IMR-90 (cell line): Measurements from ENCODE around the gene TWIST2. TPM values are rescaled to one million over a fixed set of nuclear protein-coding genes. Genes with fewer than 3 reads are reported as not detected.

Experiments
- ATAC-seq: fragments of 200-7000 bp; cut with Tn5 transposase; 2 replicates; pipeline ENCODE4 v1.9.1; 2020; ENCODE audit warnings: low read depth, mild to moderate bottlenecking, moderate library complexity
- BruUV-seq: library from RNA; stranded (reverse); fragments of 400-500 nt; replicated peaks from 2 replicates; lab custom pipeline; 2021; lab: Mats Ljungman, UMichigan
- CTCF ChIA-PET: fragments of 300-600 bp; formaldehyde crosslinking; extraction: SDS; loops from one replicate; lab custom pipeline; 2021; ENCODE audit warnings: antibody characterized with exemption; lab: Yijun Ruan, JAX
- POLR2A ChIA-PET: fragments of 300-600 bp; sonication (Branson Sonifier 250); formaldehyde crosslinking; loops from one replicate; lab custom pipeline; 2022; ENCODE audit warnings: antibody characterized with exemption; ENCODE audit not compliant: unreplicated experiment; lab: Charles Lee
- DNase-seq: peaks from one replicate; pipeline ENCODE4 v3.0.0; 2013
- H2AFZ ChIP-seq: replicated peaks from 2 replicates; pipeline ENCODE3; 2013; ENCODE audit warnings: low read length, mild to moderate bottlenecking; ENCODE audit not compliant: poor library complexity
- H2AK5ac ChIP-seq: 2 replicates; pipeline ENCODE4 v1.6.1; 2013; ENCODE audit warnings: low read depth, low read length, inconsistent platforms
- H2AK9ac ChIP-seq: replicated peaks from 2 replicates; pipeline ENCODE3; 2013; ENCODE audit warnings: mild to moderate bottlenecking, low read depth, low read length, moderate library complexity; ENCODE audit not compliant: poor library complexity
- H2BK120ac ChIP-seq: 2 replicates; pipeline ENCODE4 v1.6.1; 2013; ENCODE audit warnings: low read depth, low read length, inconsistent platforms
- H2BK15ac ChIP-seq: 3 replicates; pipeline ENCODE4 v1.6.1; 2013; ENCODE audit warnings: low read depth, low read length, inconsistent platforms
- H2BK20ac ChIP-seq: 2 replicates; pipeline ENCODE4 v1.6.1; 2013; ENCODE audit warnings: low read depth, mild to moderate bottlenecking, inconsistent platforms, low read length, moderate library complexity
- H2BK5ac ChIP-seq: 2 replicates; pipeline ENCODE4 v1.6.1; 2013; ENCODE audit warnings: mild to moderate bottlenecking, low read depth, low read length, inconsistent platforms; ENCODE audit not compliant: poor library complexity, severe bottlenecking
- H3K14ac ChIP-seq: replicated peaks from 2 replicates; pipeline ENCODE4 v1.6.1; 2013; ENCODE audit warnings: low read depth, low read length, inconsistent platforms
- H3K18ac ChIP-seq: 2 replicates; pipeline ENCODE4 v1.6.1; 2013; ENCODE audit warnings: low read depth, low read length, control low read depth
- H3K23ac ChIP-seq: 2 replicates; pipeline ENCODE4 v1.6.1; 2013; ENCODE audit warnings: low read depth, low read length, inconsistent platforms
- H3K27ac ChIP-seq: 2 replicates; pipeline ENCODE4 v1.5.1; 2013; ENCODE audit warnings: mild to moderate bottlenecking, control low read depth, low read length; ENCODE audit not compliant: insufficient read depth
- H3K27me3 ChIP-seq: 2 replicates; pipeline ENCODE4 v1.6.1; 2013; ENCODE audit warnings: low read length; ENCODE audit not compliant: control insufficient read depth, insufficient read depth
- H3K36me3 ChIP-seq: 2 replicates; pipeline ENCODE4 v1.6.1; 2013; ENCODE audit warnings: low read length, mixed read lengths; ENCODE audit not compliant: control insufficient read depth, insufficient read depth
- H3K4ac ChIP-seq: 2 replicates; pipeline ENCODE4 v1.6.1; 2013; ENCODE audit warnings: low read depth, low read length, inconsistent platforms
- H3K4me1 ChIP-seq: 2 replicates; pipeline ENCODE4 v1.6.1; 2013; ENCODE audit warnings: low read length, mixed read lengths; ENCODE audit not compliant: control insufficient read depth, insufficient read depth
- H3K4me2 ChIP-seq: 2 replicates; pipeline ENCODE4 v1.6.1; 2013; ENCODE audit warnings: low read depth, mild to moderate bottlenecking, control low read depth, low read length, moderate library complexity
- H3K4me3 ChIP-seq: 2 replicates; pipeline ENCODE4 v1.5.1; 2013; ENCODE audit warnings: low read depth, mild to moderate bottlenecking, control low read depth, low read length, moderate library complexity; ENCODE audit not compliant: insufficient read depth
- H3K56ac ChIP-seq: 2 replicates; pipeline ENCODE4 v1.6.1; 2013; ENCODE audit warnings: low read length, inconsistent platforms; ENCODE audit not compliant: insufficient read depth; ENCODE audit errors: extremely low read depth
- H3K79me1 ChIP-seq, 2 experiments: 2 replicates each; pipeline ENCODE4 v1.6.1; 2013; ENCODE audit warnings: low read length in 2 of 2, inconsistent platforms in 1 of 2, low read depth in 1 of 2
- H3K9ac ChIP-seq: 2 replicates; pipeline ENCODE4 v1.6.1; 2013; ENCODE audit warnings: low read depth, low read length, control low read depth
- H3K9me1 ChIP-seq: 2 replicates; pipeline ENCODE4 v1.6.1; 2013; ENCODE audit warnings: low read length, inconsistent platforms; ENCODE audit not compliant: insufficient read depth
- H3K9me3 ChIP-seq: 2 replicates; pipeline ENCODE4 v1.6.1; 2013; ENCODE audit warnings: low read length; ENCODE audit not compliant: control insufficient read depth, insufficient read depth
- H4K20me1 ChIP-seq: 2 replicates; pipeline ENCODE4 v1.6.1; 2013; ENCODE audit warnings: low read length, inconsistent platforms; ENCODE audit not compliant: insufficient read depth
- H4K5ac ChIP-seq: 2 replicates; pipeline ENCODE4 v1.6.1; 2013; ENCODE audit warnings: mild to moderate bottlenecking, low read depth, low read length, control low read depth
- H4K8ac ChIP-seq, 2 experiments: 2 replicates each; pipeline ENCODE4 v1.6.1; 2013; ENCODE audit warnings: low read depth in 2 of 2, low read length in 2 of 2, control low read depth in 1 of 2, inconsistent platforms in 1 of 2
- H4K91ac ChIP-seq: 2 replicates; pipeline ENCODE4 v1.6.1; 2013; ENCODE audit warnings: low read depth, low read length, inconsistent platforms; ENCODE audit not compliant: insufficient read depth
- BHLHE40 ChIP-seq: fragments of 150-350 bp; IDR thresholded peaks from 2 replicates; pipeline ENCODE4 v1.6.1; 2016; ENCODE audit warnings: mild to moderate bottlenecking, low read depth, low read length
- MAFK ChIP-seq: IDR thresholded peaks from 2 replicates; pipeline ENCODE4 v1.6.1; 2012; ENCODE audit warnings: low read depth, low read length, improper control_type of control experiment
- MAZ ChIP-seq: IDR thresholded peaks from 2 replicates; pipeline ENCODE4 v1.6.1; 2012; ENCODE audit warnings: low read depth, mild to moderate bottlenecking, low read length, improper control_type of control experiment, moderate library complexity, borderline replicate concordance
- POLR2A ChIP-seq: IDR thresholded peaks from 2 replicates; pipeline ENCODE4 v1.6.1; 2012; ENCODE audit warnings: mild to moderate bottlenecking, low read depth, low read length
- SMC3 ChIP-seq: fragments of 150-350 bp; IDR thresholded peaks from 2 replicates; pipeline ENCODE4 v1.6.1; 2016; ENCODE audit warnings: low read depth, mild to moderate bottlenecking, antibody characterized with exemption, low read length, moderate library complexity
- WGBS, 2 experiments: methylation state at CpG; one replicate each; pipeline versions ENCODE4 v1.1.5 to v1.1.7; 2013; ENCODE audit warnings: missing lambda C conversion rate in 2 of 2; ENCODE audit not compliant: insufficient read length in 1 of 2; ENCODE audit errors: extremely low coverage in 2 of 2; 5-methylcytosine and 5-hydroxymethylcytosine counted together
- dilution Hi-C: fragments of 300-500 bp; cut with HindIII; formaldehyde crosslinking; loops from one replicate; pipeline ENCODE4 v1.14.3; 2018; ENCODE audit warnings: low sequenced_read_pairs; ENCODE audit not compliant: unreplicated experiment
- in situ Hi-C: fragments of 300-500 bp; cut with MboI; formaldehyde crosslinking; loops from 3 replicates; pipeline ENCODE4 v1.14.3; 2019; ENCODE audit warnings: low sequenced_read_pairs, inconsistent platforms, mixed read lengths
- intact Hi-C: fragments of 100-400 bp; cut with micrococcal nuclease; formaldehyde crosslinking; loops from 2 replicates; pipeline ENCODE4 v1.10.0; 2022
- polyA plus RNA-seq, 3 experiments: library from polyadenylated mRNA; depleted of rRNA; stranded (reverse); fragments of >200 nt; gene quantifications; 2 replicates each; pipeline ENCODE4 v1.2.3, GENCODE V29; 2012; ENCODE audit warnings: low replicate concordance in 1 of 3
- total RNA-seq: library from RNA; depleted of rRNA; stranded (reverse); fragments of >200 nt; gene quantifications from 2 replicates; pipeline ENCODE4 v1.2.3, GENCODE V29; 2012
- TF ChIP-seq, protein P1 (sequence below): fragments of 150-350 bp; IDR thresholded peaks from 2 replicates; pipeline ENCODE4 v1.6.1; 2016; ENCODE audit warnings: low read depth, mild to moderate bottlenecking, low read length, moderate library complexity, borderline replicate concordance
- TF ChIP-seq, protein P2 (sequence below): conservative IDR thresholded peaks from 2 replicates; pipeline ENCODE4 v1.5.1; 2012; ENCODE audit warnings: mild to moderate bottlenecking, low read depth, low read length, improper control_type of control experiment

TWIST2 gene
- total and polyA plus RNA-seq, 2 of the 4 experiments (the other 2 are of a cell fraction), result 9.3 to 33.6 TPM

DNA sequence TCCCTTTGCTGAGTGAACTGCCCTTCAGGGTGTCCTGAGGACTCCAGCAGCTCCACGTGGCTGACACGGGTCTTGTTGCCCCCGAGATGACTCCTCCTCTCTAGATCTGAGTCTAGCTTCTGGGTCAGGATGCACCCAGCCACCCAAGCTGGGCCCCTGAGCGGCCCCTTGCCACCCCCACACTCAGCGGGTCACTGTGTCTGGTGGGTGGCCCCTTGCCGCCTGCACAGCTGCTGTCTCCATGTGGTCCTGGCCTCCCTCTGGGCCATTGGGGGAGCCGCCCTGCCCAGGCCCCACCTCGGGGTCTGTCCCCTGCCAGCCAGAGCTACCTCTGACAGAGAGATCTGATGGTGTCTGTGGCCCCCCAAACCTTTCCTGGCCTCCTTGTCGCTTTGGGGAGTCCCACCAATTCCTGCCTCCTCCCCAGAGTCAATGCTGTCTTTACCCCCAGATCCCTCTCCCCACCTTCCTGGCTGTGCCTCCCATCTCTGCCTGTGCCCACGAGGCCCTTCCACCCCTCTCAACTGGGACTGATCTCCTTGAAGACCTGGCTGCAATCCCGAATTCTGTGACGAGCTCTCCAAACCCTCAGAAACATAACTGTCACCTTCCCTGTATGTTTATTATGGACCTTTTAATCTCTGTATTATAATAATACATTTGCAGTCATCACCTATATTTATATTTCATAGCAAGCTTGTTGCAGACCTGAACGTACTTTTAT is 46.5 kb downstream of the TWIST2 start (continued):
- no peak for TF ChIP-seq MAZ

DNA sequence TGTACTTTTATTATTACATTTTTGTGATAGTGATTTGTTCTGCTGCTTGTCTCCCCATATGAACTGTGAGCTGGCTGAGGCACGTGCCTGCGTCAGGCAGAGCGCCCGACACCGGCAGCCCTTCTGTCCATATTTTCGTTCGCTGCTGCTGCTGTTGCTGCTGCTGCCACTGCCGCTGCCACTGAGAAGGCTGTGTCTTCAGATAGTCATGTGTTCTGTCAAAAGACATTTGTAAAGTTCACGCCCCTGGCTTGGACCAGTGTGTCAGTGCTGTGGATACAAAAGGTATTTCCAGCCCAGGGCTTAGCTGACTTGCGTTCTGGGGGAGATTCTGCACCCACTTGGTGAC is 47.0 kb downstream of the TWIST2 start:
- ATAC-seq (no peak), DNase-seq (no peak)
- Histone ChIP-seq H2BK15ac (no peak overlapping the region), H3K9me3 (no peaks in the 10 kb centered on the region), H2AFZ (no peak overlapping the region), H2AK9ac (peak overlapping the region; percentile 90), H3K79me1 (peaks cover 8 to 80% of the 10 kb centered on the region in 2 experiments; a peak in 3 of 4 replicates), H2BK120ac (no peak overlapping the region), H3K36me3 (peaks cover 12% of the 10 kb centered on the region; the same call in 1 of the 2 replicates), H3K4me2 (no peak overlapping the region), H2BK20ac (no peak overlapping the region), H3K4me3 (no peak overlapping the region), H3K14ac (peak overlapping the region; percentile 23; the same call in 1 of the 2 replicates), H3K4ac (0 out of 2 replicates have a peak overlapping the region, but pooled peaks have one; percentile 72), H3K4me1 (peaks cover 26% of the 10 kb centered on the region), H3K23ac (no peak overlapping the region), H4K8ac (no peak overlapping the region), H3K9me1 (peaks cover 15% of the 10 kb centered on the region; the same call in 1 of the 2 replicates), H3K27ac (no peak overlapping the region), H3K9ac (no peak overlapping the region), H3K18ac (no peak overlapping the region), H2AK5ac (0 out of 2 replicates have a peak overlapping the region, but pooled peaks have one; percentile 39), H4K5ac (no peak overlapping the region), H4K20me1 (peaks cover 28% of the 10 kb centered on the region), H2BK5ac (no peak overlapping the region), H3K56ac (no peak overlapping the region), H3K27me3 (no peaks in the 10 kb centered on the region), H4K91ac (no peak overlapping the region)
- intact Hi-C loops, result loop anchor here (5.0 kb wide), 1 partner anchor 48 kb away; the partner anchor contains the start of gene TWIST2
- TF ChIP-seq, protein P1, sequence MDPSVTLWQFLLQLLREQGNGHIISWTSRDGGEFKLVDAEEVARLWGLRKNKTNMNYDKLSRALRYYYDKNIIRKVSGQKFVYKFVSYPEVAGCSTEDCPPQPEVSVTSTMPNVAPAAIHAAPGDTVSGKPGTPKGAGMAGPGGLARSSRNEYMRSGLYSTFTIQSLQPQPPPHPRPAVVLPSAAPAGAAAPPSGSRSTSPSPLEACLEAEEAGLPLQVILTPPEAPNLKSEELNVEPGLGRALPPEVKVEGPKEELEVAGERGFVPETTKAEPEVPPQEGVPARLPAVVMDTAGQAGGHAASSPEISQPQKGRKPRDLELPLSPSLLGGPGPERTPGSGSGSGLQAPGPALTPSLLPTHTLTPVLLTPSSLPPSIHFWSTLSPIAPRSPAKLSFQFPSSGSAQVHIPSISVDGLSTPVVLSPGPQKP, result no peak
- TF ChIP-seq MAZ (no peak), SMC3 (no peak), POLR2A (no peak), MAFK (no peak), BHLHE40 (peak; percentile 61)
- TF ChIP-seq, protein P2, sequence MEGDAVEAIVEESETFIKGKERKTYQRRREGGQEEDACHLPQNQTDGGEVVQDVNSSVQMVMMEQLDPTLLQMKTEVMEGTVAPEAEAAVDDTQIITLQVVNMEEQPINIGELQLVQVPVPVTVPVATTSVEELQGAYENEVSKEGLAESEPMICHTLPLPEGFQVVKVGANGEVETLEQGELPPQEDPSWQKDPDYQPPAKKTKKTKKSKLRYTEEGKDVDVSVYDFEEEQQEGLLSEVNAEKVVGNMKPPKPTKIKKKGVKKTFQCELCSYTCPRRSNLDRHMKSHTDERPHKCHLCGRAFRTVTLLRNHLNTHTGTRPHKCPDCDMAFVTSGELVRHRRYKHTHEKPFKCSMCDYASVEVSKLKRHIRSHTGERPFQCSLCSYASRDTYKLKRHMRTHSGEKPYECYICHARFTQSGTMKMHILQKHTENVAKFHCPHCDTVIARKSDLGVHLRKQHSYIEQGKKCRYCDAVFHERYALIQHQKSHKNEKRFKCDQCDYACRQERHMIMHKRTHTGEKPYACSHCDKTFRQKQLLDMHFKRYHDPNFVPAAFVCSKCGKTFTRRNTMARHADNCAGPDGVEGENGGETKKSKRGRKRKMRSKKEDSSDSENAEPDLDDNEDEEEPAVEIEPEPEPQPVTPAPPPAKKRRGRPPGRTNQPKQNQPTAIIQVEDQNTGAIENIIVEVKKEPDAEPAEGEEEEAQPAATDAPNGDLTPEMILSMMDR, result no peak
- ChIA-PET POLR2A (no interaction called here), CTCF (interaction anchor here (0.6 kb wide), 1 partner anchor 72 kb away, joined by 3 read pairs; no protein-coding TSS in a partner anchor)
- no CpG with 5 or more reads among the region's 10 CpGs for WGBS, 2 experiments
- in situ Hi-C loops, result no loop called here
- BruUV-seq, result no TSS peak
- dilution Hi-C loops, result no loop called here
